ENCODE data around the gene GPBP1L1.

GPBP1L1 gene

GRCh38 chr1:45673956-45674355 lies 12.4 kb downstream of the GPBP1L1 start:
- peak overlapping the region in 1 of 11 experiments; percentile 31; a peak in 1 of 22 replicates for H3K4me2 ChIP-seq
- TF ChIP-seq Cebpa-rat (IDR thresholded peaks at IDR 0.05) = no peak
- H3K4me3 ChIP-seq = no peak overlapping the region
- peaks cover 94 to 100% (median 100%) of the 10 kb centered on the region in 11 experiments for H4K20me1 ChIP-seq
- H3K27me3 ChIP-seq = no peaks in the 10 kb centered on the region
- H3K9ac ChIP-seq = no peak overlapping the region
- H3K36me3 ChIP-seq = peaks cover 21 to 91% (median 56%) of the 10 kb centered on the region in 11 experiments
- no peak overlapping the region for H3K27ac ChIP-seq
- H3K9me3 ChIP-seq (replicated peaks in 1 of 11) = peaks cover 0 to 5% (median 0%) of the 10 kb centered on the region in 11 experiments; a peak in 1 of 22 replicates
- peaks cover 4 to 64% (median 14%) of the 10 kb centered on the region in 10 experiments; a peak in 17 of 20 replicates for H3K4me1 ChIP-seq

- TF ChIP-seq Cebpa-rat (IDR thresholded peaks at IDR 0.05) = no peak
- Histone ChIP-seq H3K4me1 (peaks cover 0 to 44% (median 13%) of the 10 kb centered on the region in 10 experiments; a peak in 14 of 20 replicates), H3K27ac (0 out of 22 replicates have a peak overlapping the region, but pooled peaks of 1 of the 11 experiments have one; percentile 8), H3K9ac (no peak overlapping the region), H3K36me3 (peaks cover 27 to 83% (median 71%) of the 10 kb centered on the region in 11 experiments), H3K9me3 (replicated peaks in 1 of 11) (peaks cover 0 to 5% (median 0%) of the 10 kb centered on the region in 11 experiments; a peak in 1 of 22 replicates), H3K4me3 (no peak overlapping the region), H3K4me2 (peak overlapping the region in 5 of 11 experiments; percentile 18 to 60 (median 34); a peak in 7 of 22 replicates), H4K20me1 (peaks cover 94 to 100% (median 100%) of the 10 kb centered on the region in 11 experiments), H3K27me3 (no peaks in the 10 kb centered on the region)
These were observed 16.3 kb downstream of the GPBP1L1 start for GRCh38 chr1:45669859-45670655.

- H3K36me3 ChIP-seq = peaks cover 27 to 83% (median 70%) of the 10 kb centered on the region in 11 experiments
- peaks cover 95 to 100% (median 100%) of the 10 kb centered on the region in 11 experiments for H4K20me1 ChIP-seq
- no peak overlapping the region for H3K9ac ChIP-seq
- no peak for TF ChIP-seq Cebpa-rat (IDR thresholded peaks at IDR 0.05)
- H3K4me1 ChIP-seq = peaks cover 0 to 44% (median 13%) of the 10 kb centered on the region in 10 experiments; a peak in 13 of 20 replicates
- H3K4me3 ChIP-seq = no peak overlapping the region
- H3K27me3 ChIP-seq = no peaks in the 10 kb centered on the region
- H3K27ac ChIP-seq = no peak overlapping the region
- H3K9me3 ChIP-seq (replicated peaks in 1 of 11) = peaks cover 0 to 5% (median 0%) of the 10 kb centered on the region in 11 experiments; a peak in 1 of 22 replicates
- H3K4me2 ChIP-seq = no peak overlapping the region
These were observed 17.0 kb downstream of the GPBP1L1 start for GRCh38 chr1:45669379-45669778.

GRCh38 chr1:45668526-45668925 lies 17.8 kb downstream of the GPBP1L1 start:
- Histone ChIP-seq H3K4me3 (no peak overlapping the region), H3K27ac (no peak overlapping the region), H4K20me1 (peaks cover 96 to 100% (median 100%) of the 10 kb centered on the region in 11 experiments), H3K36me3 (peaks cover 24 to 83% (median 62%) of the 10 kb centered on the region in 11 experiments; a peak in 21 of 22 replicates), H3K9me3 (replicated peaks in 1 of 11) (peaks cover 0 to under 1% (median 0%) of the 10 kb centered on the region in 11 experiments; a peak in 1 of 22 replicates), H3K4me2 (no peak overlapping the region), H3K27me3 (no peaks in the 10 kb centered on the region), H3K4me1 (peaks cover 0 to 39% (median 13%) of the 10 kb centered on the region in 10 experiments; a peak in 13 of 20 replicates), H3K9ac (no peak overlapping the region)
- TF ChIP-seq Cebpa-rat (IDR thresholded peaks at IDR 0.05) = no peak

- Histone ChIP-seq H3K36me3 (peaks cover 24 to 85% (median 59%) of the 10 kb centered on the region in 11 experiments; a peak in 20 of 22 replicates), H3K4me2 (no peak overlapping the region), H3K4me3 (no peak overlapping the region), H3K27ac (no peak overlapping the region), H3K4me1 (peaks cover 0 to 29% (median 13%) of the 10 kb centered on the region in 10 experiments; a peak in 13 of 20 replicates), H3K27me3 (no peaks in the 10 kb centered on the region), H3K9me3 (replicated peaks in 1 of 11) (no peaks in the 10 kb centered on the region), H4K20me1 (peaks cover 96 to 100% (median 100%) of the 10 kb centered on the region in 11 experiments), H3K9ac (no peak overlapping the region)
- TF ChIP-seq Cebpa-rat (IDR thresholded peaks at IDR 0.05) = no peak
These were observed 18.8 kb downstream of the GPBP1L1 start for GRCh38 chr1:45667321-45668111.

- Histone ChIP-seq H3K36me3 (peaks cover 24 to 85% (median 59%) of the 10 kb centered on the region in 11 experiments; a peak in 20 of 22 replicates), H3K27me3 (no peaks in the 10 kb centered on the region)
- no peak for TF ChIP-seq Cebpa-rat (IDR thresholded peaks at IDR 0.05)
These were observed 19.5 kb downstream of the GPBP1L1 start for GRCh38 chr1:45666836-45667235.

GRCh38 chr1:45660336-45660735 lies 26.0 kb downstream of the GPBP1L1 start:
- Histone ChIP-seq H3K4me2 (no peak overlapping the region), H3K27me3 (no peaks in the 10 kb centered on the region), H3K9me3 (replicated peaks in 1 of 11) (no peaks in the 10 kb centered on the region), H3K36me3 (peaks cover 72 to 99% (median 85%) of the 10 kb centered on the region in 11 experiments), H3K4me3 (no peak overlapping the region), H3K27ac (no peak overlapping the region), H4K20me1 (peaks cover 59 to 100% (median 76%) of the 10 kb centered on the region in 11 experiments), H3K9ac (no peak overlapping the region), H3K4me1 (no peaks in the 10 kb centered on the region)
- TF ChIP-seq Cebpa-rat (IDR thresholded peaks at IDR 0.05) = no peak

More at GRCh38 chr1:45666836-45667235, 19.5 kb downstream of the GPBP1L1 start:
- Histone ChIP-seq H3K9me3 (replicated peaks in 1 of 11) (no peaks in the 10 kb centered on the region), H4K20me1 (peaks cover 96 to 100% (median 100%) of the 10 kb centered on the region in 11 experiments), H3K4me1 (peaks cover 0 to 25% (median 13%) of the 10 kb centered on the region in 10 experiments; a peak in 13 of 20 replicates), H3K27ac (no peak overlapping the region), H3K9ac (no peak overlapping the region), H3K4me3 (no peak overlapping the region), H3K4me2 (no peak overlapping the region)

GRCh38 chr1:45659222-45659621 lies 27.1 kb downstream of the GPBP1L1 start:
- H3K27me3 ChIP-seq = no peaks in the 10 kb centered on the region
- TF ChIP-seq Cebpa-rat (IDR thresholded peaks at IDR 0.05) = no peak
- H3K27ac ChIP-seq = no peak overlapping the region
- H3K9me3 ChIP-seq (replicated peaks in 1 of 11) = no peaks in the 10 kb centered on the region
- H3K4me2 ChIP-seq = no peak overlapping the region
- no peak overlapping the region for H3K4me3 ChIP-seq
- H3K9ac ChIP-seq = no peak overlapping the region
- H3K4me1 ChIP-seq = no peaks in the 10 kb centered on the region
- peaks cover 48 to 100% (median 65%) of the 10 kb centered on the region in 11 experiments for H4K20me1 ChIP-seq
- peaks cover 74 to 99% (median 88%) of the 10 kb centered on the region in 11 experiments for H3K36me3 ChIP-seq

Measured in BLaER1 treated with 17β-estradiol and CSF1 and Interleukin-3, amounts not matched to agents 10 nM and 100 nM (cell line).